Fibroblast of gingiva (primary cell): ENCODE data around the gene COBLL1.

ENCODE experiments used
- DNase-seq: peaks from one replicate; pipeline ENCODE4 v3.0.0-alpha.2; 2011; ENCODE audit warnings: low read depth

COBLL1 gene

DNA sequence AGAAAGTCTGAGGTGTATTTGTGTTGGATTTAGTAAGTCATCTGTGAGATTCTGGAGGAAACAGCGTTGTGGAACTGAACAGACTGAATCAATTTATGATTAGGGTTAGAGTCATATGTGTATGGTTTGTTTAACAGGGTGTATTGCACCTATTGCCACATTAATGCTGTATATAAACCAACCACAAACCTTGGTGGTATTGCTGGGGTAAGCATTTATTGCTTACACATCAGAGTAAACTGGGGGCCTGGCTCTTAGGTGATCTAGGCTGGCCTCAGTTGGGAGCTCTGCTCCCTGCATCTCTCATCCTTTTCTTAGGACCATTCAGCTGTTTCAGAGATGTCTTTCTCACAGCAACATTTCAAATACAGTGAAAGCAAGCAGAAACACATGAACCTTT, 160.6 kb downstream of the COBLL1 start:
- DNase-seq: no peak

DNA sequence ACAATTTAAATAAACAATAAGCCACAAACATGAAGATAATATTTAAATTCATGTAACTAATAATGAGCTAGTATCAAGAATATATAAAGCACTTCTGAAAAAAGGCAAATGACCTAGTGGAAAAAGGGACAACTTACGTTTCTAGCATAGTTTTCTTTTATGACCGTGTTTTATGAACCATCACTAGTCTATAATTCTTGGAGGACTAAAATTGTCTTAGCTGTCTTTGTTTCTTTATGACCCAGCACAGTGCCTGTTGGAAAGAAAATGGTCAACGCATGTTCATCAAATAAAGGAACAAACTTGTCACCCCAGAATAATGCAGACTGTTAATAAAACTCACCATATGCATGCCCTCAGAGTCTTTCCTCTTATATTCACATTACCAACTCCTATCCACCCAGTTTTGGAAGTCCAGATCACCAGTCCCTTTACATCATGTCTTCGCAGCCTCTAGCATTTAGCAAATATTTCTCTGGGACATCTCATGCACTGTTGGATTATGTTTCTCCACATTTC, 162.9 kb downstream of the COBLL1 start:
- DNase-seq: no peak

DNA sequence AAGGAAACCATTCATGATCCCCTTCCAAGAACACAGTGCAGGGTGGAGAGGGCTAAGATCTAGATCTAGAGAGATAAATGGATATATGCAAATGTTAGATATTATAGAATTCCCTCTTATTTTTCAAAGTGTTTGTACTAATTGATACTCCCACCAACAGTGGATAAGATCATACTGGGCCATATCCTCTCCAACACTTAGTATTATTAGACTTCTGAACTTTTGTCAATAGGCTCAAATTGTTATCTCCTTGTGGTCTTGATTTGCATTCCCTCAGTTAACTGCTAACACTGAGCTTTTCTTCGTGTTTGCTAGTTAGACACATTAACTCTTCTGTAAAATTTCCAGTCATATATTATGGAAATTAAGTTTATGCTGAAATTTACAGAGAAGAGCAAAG, 163.9 kb downstream of the COBLL1 start:
- DNase-seq: no peak

DNA sequence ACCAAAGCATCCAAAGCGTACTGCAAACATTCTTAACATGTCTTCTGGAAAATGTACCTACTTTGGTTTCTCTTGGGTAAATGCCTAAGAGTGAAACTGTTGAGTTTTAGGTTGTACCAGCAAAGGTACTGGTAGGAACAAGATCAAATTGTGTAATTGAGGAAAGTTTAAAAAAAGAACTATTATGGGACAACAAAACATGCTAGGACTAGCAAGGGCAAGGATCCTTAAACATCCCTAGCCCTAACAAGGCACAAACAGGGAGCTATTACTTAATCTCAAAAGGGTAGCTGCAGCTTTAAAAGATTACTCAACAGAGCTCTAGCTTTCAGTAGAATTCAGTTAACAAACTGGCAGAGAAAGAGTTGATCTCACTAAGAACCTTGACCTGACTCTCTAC, 164.4 kb downstream of the COBLL1 start:
- no peak for DNase-seq

DNA sequence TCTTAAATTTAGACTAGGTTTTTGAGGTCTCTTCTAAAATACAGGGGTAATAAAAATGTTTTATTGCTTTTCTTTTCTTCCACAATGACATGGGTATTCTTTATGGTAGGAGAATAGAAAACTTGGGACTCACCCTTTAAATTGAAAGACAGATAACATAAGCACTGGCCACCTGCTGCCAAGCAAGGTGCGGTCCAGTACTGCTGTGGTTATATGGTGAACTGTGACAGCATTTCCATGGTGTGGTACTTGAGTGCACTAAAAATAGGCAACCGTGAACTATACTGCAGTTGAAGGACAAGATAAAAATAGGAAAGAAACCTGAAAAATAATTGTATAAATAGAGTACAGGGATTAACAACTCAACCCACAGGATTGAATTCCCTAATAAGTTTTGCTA, 165.9 kb downstream of the COBLL1 start:
- no peak for DNase-seq

DNA sequence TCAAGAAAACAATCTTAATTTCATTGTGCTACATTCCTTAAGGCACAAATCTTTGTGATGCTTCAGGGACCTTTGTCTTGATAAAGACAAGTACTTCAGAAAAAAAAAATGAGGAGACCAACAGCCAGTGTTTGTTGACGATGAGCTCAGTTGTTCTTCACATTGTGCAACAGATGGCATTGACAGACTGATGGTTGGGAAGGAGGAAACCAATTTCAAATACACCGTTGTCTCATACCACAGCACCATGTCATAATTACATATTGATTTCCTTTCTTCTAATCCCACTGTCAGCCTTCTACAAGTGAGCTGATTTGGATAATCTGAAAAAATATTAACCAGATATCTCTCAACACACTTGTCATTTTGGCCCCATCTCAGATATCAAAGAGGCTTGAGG, 166.6 kb downstream of the COBLL1 start:
- no peak for DNase-seq

DNA sequence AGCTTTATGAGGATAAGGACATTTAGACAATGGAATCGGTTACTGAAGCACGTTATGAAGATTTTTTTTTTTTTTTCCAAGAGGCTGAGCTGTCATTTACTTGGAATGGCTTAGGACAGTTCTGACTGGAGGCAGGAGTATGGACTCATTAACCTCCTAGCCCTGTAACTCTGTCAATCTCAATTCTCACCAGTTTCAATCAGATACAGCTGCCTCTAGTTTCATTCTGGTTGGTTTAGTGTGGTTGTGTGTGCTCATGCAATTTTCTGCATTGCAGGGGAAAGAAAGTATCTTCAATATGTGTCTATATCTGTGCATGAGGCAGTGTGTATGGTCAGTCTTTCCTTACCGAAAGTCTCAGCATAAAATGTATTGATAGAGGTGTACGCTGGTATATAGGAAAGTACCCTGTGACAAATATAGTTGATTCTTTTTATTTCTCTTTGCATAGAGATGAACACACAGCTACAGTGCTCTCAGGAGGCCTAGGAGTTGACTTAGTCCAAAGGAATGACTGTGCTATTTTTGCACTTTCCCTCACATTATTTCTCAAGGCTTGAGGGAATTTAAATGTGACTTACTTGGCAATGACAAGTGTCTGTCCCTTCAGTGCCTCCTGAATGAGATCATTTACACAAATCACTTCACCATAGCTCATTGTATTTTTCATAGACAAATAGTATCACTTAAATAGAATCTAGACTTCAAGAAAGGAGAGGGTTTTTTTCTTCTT, 169.8 kb downstream of the COBLL1 start:
- peak; percentile 49 for DNase-seq

DNA sequence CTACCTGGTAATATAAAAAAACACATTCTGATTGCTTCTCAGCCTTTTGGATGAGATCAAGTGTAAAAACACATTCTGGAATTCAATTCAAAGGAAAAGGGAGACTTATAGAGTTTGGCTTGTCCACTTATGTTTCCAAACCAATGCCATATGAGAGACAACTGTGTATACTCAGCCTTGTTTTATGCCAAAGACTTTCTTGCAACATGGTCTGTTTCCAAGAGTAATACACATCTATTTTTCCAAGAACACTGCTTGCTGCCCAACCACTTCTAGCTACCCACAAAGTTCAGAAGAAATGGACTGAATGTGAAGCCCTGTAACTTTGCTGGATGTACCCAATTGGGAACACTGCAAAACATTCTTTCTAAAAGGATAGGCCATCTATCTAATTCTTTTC, 172.3 kb downstream of the COBLL1 start:
- DNase-seq: peak; percentile 64

DNA sequence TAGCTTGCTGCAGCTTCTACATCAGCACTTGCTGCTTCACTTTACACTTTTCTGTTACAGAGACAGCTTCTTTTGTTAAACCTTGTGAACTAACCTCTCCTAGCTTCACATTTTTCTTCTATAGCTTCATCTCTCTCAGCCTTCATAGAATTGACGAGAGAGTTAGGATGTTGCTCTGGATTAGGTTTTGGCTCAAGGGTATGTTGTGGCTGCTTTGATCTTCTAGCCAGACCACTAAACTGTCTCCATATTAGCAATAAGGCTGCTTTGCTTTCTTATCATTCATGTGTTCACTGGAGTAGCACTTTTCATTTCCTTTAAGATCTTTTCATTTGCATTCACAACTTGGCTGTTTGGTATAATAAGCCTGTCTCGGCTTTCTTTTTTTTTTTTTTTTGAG, 174.1 kb downstream of the COBLL1 start:
- no peak for DNase-seq

DNA sequence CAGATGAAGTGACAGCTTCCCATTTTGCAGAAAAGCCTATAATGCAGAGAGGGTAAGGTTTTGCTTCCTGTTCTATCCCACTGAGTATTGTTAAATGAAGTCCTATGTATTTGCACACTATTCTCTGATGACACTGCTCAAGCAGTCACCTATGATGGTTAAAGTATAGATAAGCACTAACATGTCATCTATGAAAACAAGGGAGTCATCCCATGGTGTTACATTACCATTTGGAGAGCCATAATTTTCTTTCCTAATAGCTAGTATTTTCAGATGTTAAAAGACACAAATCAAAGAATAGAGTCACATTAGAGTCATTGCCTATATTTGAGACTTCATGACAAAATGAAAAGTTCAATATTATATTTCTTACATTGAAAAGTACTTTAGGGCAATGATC, 177.6 kb downstream of the COBLL1 start:
- DNase-seq: no peak

DNA sequence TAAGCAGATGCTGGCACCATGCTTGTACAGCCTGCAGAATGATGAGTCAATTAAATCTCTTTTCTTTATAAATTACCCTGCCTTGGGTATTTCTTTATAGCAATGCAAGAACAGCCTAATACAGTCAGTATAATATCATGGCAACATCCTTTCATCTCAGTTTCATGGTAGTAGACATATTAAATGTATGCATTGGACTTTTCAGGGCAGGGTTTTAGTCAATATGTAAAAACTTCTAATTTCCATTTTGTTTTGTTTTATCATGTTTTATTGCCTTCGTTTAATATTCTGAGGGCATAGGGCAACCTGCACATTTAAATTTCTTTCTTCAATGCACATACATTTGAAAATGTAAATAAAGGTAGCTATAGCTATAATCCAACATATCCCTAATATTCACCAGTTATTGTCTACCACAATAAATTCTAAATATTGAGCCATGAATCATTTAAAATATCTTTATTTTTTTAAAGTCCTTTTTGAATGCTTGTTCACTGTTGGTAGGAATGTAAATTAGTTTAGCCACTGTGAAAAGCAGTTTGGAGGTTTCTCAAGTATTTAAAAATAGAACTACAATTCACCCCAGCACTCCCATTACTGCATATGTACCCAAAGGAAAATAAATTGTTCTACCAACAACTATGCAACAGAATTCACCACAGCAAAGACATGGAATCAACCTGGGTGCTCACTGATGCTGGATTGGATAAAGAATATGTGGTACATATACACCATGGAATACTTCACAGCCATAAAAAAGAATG, 178.6 kb downstream of the COBLL1 start:
- no peak for DNase-seq

DNA sequence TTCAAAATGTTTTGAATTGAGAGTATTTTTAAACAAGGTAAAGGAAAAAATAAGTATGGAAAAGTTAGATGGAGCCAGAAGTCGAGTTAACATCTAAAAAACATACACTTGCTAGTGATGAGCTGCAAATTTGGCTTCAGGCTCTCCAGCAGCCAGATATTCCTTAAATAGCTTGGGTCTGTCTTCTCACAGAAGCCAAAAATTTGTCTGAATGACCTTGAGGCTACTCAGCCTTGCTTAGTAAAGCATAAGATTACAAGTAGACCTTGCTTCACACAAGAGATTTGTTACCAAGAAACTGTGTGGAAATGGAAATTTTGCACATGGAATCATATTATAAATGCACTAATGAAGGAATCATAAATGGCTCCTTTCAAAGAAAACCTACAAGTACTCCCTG, 179.6 kb downstream of the COBLL1 start:
- peak; percentile 38 for DNase-seq

DNA sequence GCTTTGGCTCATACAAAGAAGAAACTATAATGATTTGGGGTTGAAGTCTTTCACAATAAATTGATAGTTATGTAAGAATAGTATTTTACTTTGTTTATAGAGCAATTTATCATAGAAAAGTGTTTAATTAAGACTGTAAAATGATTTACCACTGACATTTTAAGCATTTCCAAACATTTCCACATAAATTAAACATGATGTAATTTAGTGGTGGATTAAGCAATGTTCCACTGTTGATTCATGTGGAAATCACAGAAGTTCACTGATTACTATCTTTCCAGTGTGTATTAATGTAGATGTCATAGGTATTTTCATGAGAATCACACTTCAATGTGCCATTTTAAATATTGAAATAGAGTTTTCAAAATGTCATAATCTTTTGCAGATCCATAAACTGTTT, 180.3 kb downstream of the COBLL1 start:
- DNase-seq: peak; percentile 29

DNA sequence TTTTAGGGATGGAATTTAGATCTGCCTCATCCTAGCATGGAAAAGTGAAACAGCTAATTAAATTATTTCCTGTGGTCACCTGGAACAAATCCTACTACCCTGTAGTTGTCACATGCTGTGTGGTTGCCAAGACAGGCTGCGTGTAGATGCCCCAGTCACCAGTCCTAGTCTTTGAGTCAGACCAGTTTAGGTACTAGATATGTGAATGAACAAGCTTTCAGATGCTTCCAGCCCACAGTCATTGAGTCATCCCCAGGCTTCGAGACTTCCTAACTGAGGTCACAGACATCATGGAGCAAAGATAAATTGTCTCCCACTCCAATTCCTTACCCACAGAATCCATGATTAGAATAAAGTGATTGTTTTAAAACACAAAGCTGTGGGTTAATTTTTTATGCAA, 184.5 kb downstream of the COBLL1 start:
- peak; percentile 14 for DNase-seq

DNA sequence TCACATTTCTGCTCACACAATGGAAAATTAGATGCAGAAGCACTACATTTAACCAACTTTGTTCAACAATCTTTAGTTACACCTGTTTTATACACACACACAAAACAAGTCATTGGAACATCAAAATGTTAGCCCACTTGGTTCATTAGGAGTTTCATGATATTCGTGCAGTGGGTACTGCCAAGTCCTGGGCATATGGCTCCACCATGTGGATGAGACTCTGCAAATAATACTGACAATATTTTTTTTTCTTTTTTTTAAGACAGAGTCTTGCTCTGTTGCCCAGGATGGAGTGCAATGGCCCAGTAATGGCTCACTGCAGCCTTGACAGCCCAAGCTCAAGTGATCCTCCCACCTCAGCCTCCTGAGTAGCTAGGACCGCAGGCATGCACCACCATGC, 185.9 kb downstream of the COBLL1 start:
- peak; percentile 43 for DNase-seq

DNA sequence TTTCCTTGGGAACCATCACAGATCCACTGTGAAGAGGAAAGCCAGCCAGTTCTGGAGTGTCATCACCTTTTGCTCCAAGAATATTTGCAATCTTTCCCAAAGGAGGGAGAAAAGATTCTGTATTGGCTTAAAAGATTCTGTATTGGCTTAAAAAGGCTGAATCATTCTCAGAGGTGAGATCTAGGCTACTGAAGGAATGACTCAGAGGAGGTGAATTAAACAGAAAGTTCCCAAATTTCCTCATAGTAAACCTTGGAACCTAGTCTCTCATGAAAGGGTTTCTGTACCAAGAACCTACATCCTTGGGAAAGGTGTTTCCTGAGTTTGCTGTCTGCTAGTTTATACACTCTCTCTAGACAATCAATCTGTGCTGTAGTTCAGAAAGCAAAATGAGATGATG, 186.3 kb downstream of the COBLL1 start:
- DNase-seq: no peak

DNA sequence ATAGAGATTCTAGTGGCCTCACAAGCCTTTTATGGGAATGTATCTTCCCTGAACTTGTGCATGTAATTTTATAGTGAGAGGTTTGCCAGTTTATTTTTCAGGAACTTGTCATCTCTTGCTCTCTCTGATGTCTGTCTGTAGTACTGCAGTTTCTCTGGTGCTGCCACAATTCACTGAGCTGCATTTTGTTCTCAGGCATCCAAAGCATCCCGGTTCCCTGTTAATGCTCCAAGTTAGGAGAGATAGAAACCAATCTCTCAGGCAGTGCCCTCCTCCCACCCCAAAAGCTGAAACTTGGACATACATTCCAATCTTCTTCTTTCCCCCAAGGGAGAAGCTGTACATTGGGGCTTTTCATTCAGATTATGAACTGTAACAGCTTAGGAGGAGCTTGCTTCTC, 190.3 kb downstream of the COBLL1 start:
- no peak for DNase-seq

DNA sequence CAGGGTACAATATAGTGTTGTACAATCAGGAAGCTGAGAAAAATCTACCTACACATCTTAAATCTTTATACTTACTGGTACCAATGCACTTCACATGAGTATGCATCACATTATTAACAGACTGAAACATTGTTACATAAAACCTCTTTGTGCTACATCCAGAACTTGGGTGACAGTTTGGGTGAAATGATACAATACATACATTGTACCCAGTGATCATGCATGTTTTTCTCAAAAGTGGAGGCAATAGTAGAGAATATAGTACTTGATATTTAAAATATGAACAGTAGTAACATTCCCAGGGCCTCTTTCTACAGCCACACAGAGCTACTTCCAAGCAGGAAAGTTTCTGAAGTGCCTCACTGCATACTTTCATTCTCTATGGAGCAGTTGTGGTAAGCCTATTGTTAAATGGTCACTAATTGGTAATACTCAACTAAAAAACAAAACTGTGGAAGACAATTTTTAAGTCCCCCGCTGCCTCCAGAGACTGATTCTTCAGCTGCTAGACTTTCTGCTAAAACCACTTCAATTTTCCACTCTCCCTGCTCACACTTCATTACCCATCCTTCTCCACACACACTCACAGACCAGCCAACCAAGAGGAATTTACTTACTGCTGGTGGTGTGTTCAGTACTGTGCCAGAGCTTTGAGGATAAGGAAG, 197.5 kb downstream of the COBLL1 start:
- no peak for DNase-seq

DNA sequence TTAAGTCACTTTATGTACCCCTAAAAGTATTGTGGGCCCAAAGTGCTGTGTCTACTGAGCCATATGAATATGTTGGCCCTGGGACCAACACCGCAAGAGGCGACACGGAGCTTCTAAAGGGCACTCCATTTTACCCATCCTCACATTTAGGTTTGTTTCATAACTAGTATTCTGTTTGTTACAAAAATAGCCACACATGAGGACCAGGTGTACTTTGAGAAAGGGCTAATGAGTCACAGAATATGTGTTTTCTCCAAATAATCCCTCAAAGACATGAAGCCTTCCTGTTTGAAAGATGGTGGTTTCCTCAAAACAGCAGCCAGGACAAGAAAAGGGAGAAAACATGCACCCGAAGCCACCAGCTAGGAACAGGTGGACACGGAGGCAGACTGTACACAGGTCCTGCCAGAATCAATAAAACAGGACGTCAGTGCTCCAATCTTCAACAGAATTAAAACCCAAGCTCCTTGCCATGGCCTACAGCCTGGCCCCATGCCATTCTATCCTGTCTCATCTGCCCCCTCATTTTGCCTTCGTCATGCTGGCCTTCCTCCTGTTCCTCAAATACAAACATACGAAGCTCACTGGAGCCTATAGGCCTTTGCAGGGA, 198.6 kb downstream of the COBLL1 start:
- DNase-seq: no peak

DNA sequence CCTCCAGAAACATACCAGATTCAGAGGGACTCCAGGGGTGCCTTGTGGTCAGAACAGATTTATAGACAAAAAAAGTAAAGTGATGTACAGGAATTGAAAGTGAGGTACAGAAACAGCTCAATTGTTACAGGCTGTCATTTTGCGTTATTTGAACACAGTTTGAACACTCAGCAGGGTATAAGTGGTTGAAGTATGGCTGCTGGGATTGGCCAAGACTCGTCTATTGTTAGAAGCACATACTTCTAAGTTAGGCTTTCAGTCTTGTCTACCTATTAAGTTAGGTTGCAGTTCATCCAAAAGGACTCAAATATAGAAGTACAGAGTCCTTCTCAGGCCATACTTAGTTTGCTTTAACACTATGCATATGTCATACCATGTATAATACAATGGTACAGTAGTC, 199.4 kb downstream of the COBLL1 start:
- DNase-seq: no peak
